Heart left ventricle (tissue), 16 donors: ENCODE measurements around the gene GMPPA. TPM values are rescaled to one million over a fixed set of nuclear protein-coding genes. Genes with fewer than 3 reads are reported as not detected.
A peak's percentile ranks its signal among the peaks of the same experiment; 100 is the strongest.

Source experiments
- ATAC-seq, 4 donors: fragments of 200-7000 bp; cut with Tn5 transposase; one replicate each; pipeline ENCODE4 v1.9.1; 2020 to 2022; ENCODE audit warnings: moderate library complexity in 4 of 4, mild to moderate bottlenecking in 3 of 4, moderate number of reproducible peaks in 1 of 4
- DNase-seq, 5 donors: peaks; one replicate each; pipeline ENCODE4 v3.0.0-alpha.2; 2020
- H3K27ac ChIP-seq, 12 donors: fragments of 200-600 bp; sonication (generic) in 4 of 12; one replicate each; pipeline versions ENCODE4 v1.5.0 to v1.8.0; 2016 to 2022; ENCODE audit warnings: mild to moderate bottlenecking in 2 of 12
- H3K27me3 ChIP-seq, 9 donors: fragments of 200-600 bp; sonication (generic) in 2 of 9; one replicate each; pipeline versions ENCODE4 v1.5.1 to v1.8.0; 2016 to 2022; ENCODE audit warnings: mild to moderate bottlenecking in 3 of 9
- H3K36me3 ChIP-seq, 9 donors: fragments of 200-600 bp; sonication (generic) in 2 of 9; one replicate each; pipeline versions ENCODE4 v1.5.0 to v1.8.0; 2018 to 2022; ENCODE audit warnings: mild to moderate bottlenecking in 2 of 9
- H3K4me1 ChIP-seq, 12 donors: fragments of 200-600 bp; sonication (generic) in 4 of 12; one replicate each; pipeline versions ENCODE4 v1.5.0 to v1.8.0; 2016 to 2022; ENCODE audit warnings: mild to moderate bottlenecking in 3 of 12
- H3K4me3 ChIP-seq, 12 donors: fragments of 200-600 bp; sonication (generic) in 4 of 12; one replicate each; pipeline versions ENCODE4 v1.5.0 to v1.8.0; 2017 to 2022; ENCODE audit warnings: mild to moderate bottlenecking in 9 of 12, moderate library complexity in 4 of 12
- H3K9me3 ChIP-seq, 12 donors: fragments of 200-600 bp; sonication (generic) in 4 of 12; one replicate each; pipeline versions ENCODE4 v1.5.0 to v1.8.0; 2016 to 2022; ENCODE audit warnings: mild to moderate bottlenecking in 1 of 12
- CTCF ChIP-seq, 12 donors: fragments of 200-600 bp; sonication (generic) in 4 of 12; IDR thresholded peaks; one replicate each; pipeline versions ENCODE4 v1.5.0 to v1.8.0; 2018 to 2022; ENCODE audit warnings: antibody characterized with exemption in 12 of 12, mild to moderate bottlenecking in 5 of 12
- POLR2A ChIP-seq, 2 donors: fragments of 450-650 bp; IDR thresholded peaks; one replicate each; pipeline ENCODE4 v1.6.1; 2017; ENCODE audit warnings: antibody characterized with exemption in 2 of 2, mild to moderate bottlenecking in 2 of 2, moderate library complexity in 2 of 2
- WGBS, 4 donors: extraction: QIAGEN DNeasy Blood & Tissue Kit in 2 of 4; methylation state at CpG; one replicate each; pipeline versions ENCODE4 v1.1.5 to v1.1.7; 2013 to 2018; 5-methylcytosine and 5-hydroxymethylcytosine counted together
- intact Hi-C, 10 donors: fragments of 100-400 bp; cut with DNase I; formaldehyde crosslinking; loops; one replicate each; pipeline versions ENCODE4 v1.11.1 to v1.14.2; 2022
- polyA plus RNA-seq, 2 donors: library from polyadenylated mRNA; stranded (reverse); fragments of 200-250 nt; gene quantifications; one replicate each; pipeline ENCODE4 v1.2.3, GENCODE V29; 2013
- total RNA-seq, 9 donors: library from RNA; depleted of rRNA in 2 of 9; stranded (reverse); fragments of >200 nt in 2 of 9; fragmentation: NEBNext Ultra II Directional in 3 of 9; extraction: Animal tissue kit (Norgen Biotek cat#: 25700) in 3 of 9; gene quantifications; one replicate each; pipeline versions ENCODE4 v1.1.0 to v1.2.4, GENCODE V29; 2016 to 2023
- donor health status: ischemic (EF 13 %, LVEDD 7.1; RV severe dilation, severe dysfunction).
- donor health status: healthy with polysubstance abuse.
- donor health status: DM: no; HTN: yes; CAD: no.
- donor health status: DM: no; HTN: no; CAD: no.
- donor health status: ischemic (EF 25% LVEDD 6.9; RV normal size, moderate dysfunction).
- donor health status: ischemic (EF 25% LVEDD 5.7; RV mildly dilated, moderate dysfunction).
- donor health status: healthy.
- donor health status: DM: yes; HTN: yes; CAD: no.
- donor health status: ischemic (EF 35%, LVEDD 5.7; RV mildly dilated, moderate dysfunction).
- donor health status: nonischemic (EF 11% LVEDD 7.7; RV severe dilation, severe dysfunction).
- donor health status: DM: yes; HTN: yes; CAD: no.
- donor health status: PGD.
- donor health status: ischemic (EF 29% LVEDD 5.4; RV normal size, mild dysfunction).
- donor health status: nonischemic (EF 23%, LVEDD 6.1; RV moderate dilation, normal function).

GMPPA gene
- total and polyA plus RNA-seq, 11 donors: 15.8 to 35.5 (median 20.1) TPM

- intact Hi-C loops: no loop called here
Observed at GRCh38 chr2:219506153-219506801, 7.6 kb downstream of the GMPPA start.

GRCh38 chr2:219506802-219507526, 8.3 kb downstream of the GMPPA start:
- no peak overlapping the region for H3K4me3 ChIP-seq
- H3K36me3 ChIP-seq: peaks cover 0 to 52% (median 42%) of the 10 kb centered on the region in 9 donors
- ATAC-seq: no peak
- TF ChIP-seq POLR2A (IDR thresholded peaks at IDR 0.05): no peak
- no peak for TF ChIP-seq CTCF (IDR thresholded peaks at IDR 0.05)
- peak in 1 of 5 donors; percentile 17 for DNase-seq
- H3K9me3 ChIP-seq: no peaks in the 10 kb centered on the region
- WGBS, 4 donors: 80 to 84% (median 83%) methylated on average over 16 to 17 of the region's 17 CpGs
- peaks cover 0 to 37% (median 15%) of the 10 kb centered on the region in 12 donors for H3K4me1 ChIP-seq
- intact Hi-C loops: no loop called here
- H3K27me3 ChIP-seq: peaks cover 0 to 25% (median under 1%) of the 10 kb centered on the region in 9 donors
- H3K27ac ChIP-seq: peak overlapping the region in 1 of 12 donors; percentile 19

More at GRCh38 chr2:219506153-219506801, 7.6 kb downstream of the GMPPA start:
- ATAC-seq: no peak
- peaks cover 0 to 58% (median 42%) of the 10 kb centered on the region in 9 donors for H3K36me3 ChIP-seq
- DNase-seq: no peak
- TF ChIP-seq POLR2A (IDR thresholded peaks at IDR 0.05) (no peak), CTCF (IDR thresholded peaks at IDR 0.05) (no peak)
- peaks cover 0 to 37% (median 15%) of the 10 kb centered on the region in 12 donors for H3K4me1 ChIP-seq
- no peak overlapping the region for H3K4me3 ChIP-seq
- 85 to 88% (median 87%) methylated on average over 7 to 23 of the region's 23 CpGs for WGBS, 4 donors
- H3K9me3 ChIP-seq: no peaks in the 10 kb centered on the region
- H3K27ac ChIP-seq: no peak overlapping the region
- H3K27me3 ChIP-seq: peaks cover 0 to 18% (median 0%) of the 10 kb centered on the region in 9 donors

- peak overlapping the region in 1 of 12 donors; percentile 19 for H3K27ac ChIP-seq
- DNase-seq: peak in 2 of 5 donors; percentile 41 to 57
- no peak overlapping the region for H3K4me3 ChIP-seq
- WGBS, 4 donors: 45 to 50% (median 48%) methylated on average over 8 of the region's 8 CpGs
- peaks cover 0 to 34% (median 5%) of the 10 kb centered on the region in 9 donors for H3K27me3 ChIP-seq
- peak; percentile 14 to 53 (median 39) for ATAC-seq
- H3K36me3 ChIP-seq: peaks cover 0 to 45% (median 39%) of the 10 kb centered on the region in 9 donors
- H3K9me3 ChIP-seq: no peaks in the 10 kb centered on the region
- H3K4me1 ChIP-seq: peaks cover 0 to 42% (median 15%) of the 10 kb centered on the region in 12 donors
- intact Hi-C loops: no loop called here
- TF ChIP-seq POLR2A (IDR thresholded peaks at IDR 0.05): no peak
- no peak for TF ChIP-seq CTCF (IDR thresholded peaks at IDR 0.05)
Observed at GRCh38 chr2:219507581-219508443, 9.1 kb downstream of the GMPPA start.
